NOMO-1 treated with dmso at 0.1 percent for 144 hours (cell line): ENCODE measurements around the gene DNMBP.
"Not testable (repeated sequence)": the region's sequence is repeated elsewhere in the genome, so short reads cannot be mapped to it uniquely, and the experiment has no call there.

ENCODE experiments used
- DNase-seq: peaks from one replicate; lab custom pipeline; 2025; ENCODE audit not compliant: unreplicated experiment; lab: John Stamatoyannopoulos, UW

DNMBP gene

GRCh38 chr10:99867250-99867649, 142.5 kb downstream of the DNMBP start:
- DNase-seq, result not testable (repeated sequence)

DNA sequence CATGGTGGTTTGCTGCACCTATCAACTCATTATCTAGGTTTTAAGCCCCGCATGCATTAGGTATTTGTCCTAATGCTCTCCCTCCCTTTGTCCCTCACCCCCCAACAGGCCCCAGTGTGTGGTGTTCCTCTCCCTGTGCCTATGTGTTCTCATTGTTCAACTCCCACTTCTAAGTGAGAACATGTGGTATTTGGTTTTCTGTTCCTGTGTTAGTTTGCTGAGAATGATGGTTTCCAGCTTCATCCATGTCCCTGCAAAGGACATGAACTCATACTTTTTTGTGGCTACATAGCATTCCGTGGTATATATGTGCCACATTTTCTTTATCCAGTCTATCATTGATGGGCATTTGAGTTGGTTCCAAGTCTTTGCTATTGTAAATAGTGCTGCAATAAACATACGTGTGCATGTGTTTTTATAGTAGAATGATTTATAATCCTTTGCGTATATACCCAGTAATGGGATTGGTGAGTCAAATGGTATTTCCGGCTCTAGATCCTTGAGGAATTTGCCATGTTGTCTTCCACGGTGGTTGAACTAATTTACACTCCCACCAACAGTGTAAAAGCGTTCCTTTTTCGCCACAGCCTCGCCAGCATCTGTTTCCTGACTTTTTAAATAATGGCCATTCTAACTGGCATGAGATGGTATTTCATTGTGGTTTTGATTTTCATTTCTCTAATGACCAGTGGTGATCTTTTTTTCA, 146.1 kb downstream of the DNMBP start:
- DNase-seq, result not testable (repeated sequence)

- no peak for DNase-seq
Observed at GRCh38 chr10:99860466-99860865, 149.3 kb downstream of the DNMBP start.

DNA sequence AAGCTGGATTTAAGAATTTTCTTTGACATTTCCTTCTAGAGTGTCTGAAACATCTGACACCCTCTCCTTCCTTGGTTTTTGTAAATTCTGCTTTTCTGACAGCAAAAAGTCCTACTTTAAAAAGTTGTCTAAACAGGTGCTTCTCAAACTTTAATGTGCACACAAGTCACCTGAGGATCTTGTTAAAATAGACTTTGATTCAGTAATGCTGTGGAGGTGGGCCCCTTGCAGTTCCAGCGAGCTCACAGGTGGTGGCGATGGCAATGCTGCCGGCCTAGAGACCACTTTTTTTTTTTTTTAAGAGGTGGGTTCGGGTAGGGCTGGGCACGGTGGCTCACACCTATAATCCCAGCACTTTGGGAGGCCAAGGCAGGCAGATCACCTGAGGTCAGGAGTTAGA, 150.2 kb downstream of the DNMBP start:
- DNase-seq, result no peak

DNA sequence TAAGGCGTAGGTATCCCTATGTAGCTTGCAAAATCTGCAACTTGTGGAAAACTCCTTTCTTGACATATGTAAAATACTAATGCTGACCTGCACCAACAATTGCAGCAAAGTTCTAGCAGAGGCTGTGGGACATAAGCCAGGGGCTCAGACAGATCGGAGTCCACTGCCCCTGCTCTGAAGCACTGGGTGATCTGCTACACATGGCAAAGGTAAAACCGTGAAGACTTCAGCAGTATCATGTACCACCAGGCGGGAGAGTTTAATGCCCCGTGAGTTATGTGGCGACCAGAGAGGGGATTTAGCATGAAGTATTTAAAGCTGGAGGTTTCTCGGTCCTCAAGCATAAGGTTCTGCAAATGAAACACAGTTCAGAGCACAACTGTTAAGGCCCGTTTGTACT, 150.9 kb downstream of the DNMBP start:
- DNase-seq, result no peak

- DNase-seq, result no peak
Observed at GRCh38 chr10:99855479-99856071, 154.2 kb downstream of the DNMBP start.

DNA sequence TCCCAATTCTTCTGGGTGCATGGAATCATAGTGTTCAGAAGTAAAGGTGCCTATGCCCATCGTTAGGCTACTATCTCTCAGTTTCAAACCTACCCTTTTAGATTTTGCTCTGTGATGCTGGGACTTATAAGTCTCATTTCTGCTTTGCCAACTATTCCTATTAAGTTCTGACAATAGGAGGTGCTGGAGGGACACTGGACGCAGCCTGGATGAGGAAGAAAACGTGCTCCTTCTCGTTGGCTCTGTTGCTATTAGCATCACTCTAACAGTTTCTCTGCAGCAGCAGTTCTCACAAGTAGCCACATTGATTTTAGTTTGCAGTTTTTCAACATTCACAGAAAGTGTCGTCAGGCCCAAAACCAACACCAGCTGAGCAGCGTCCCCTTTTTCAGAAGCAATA, 154.9 kb downstream of the DNMBP start:
- peak; percentile 27 for DNase-seq

DNA sequence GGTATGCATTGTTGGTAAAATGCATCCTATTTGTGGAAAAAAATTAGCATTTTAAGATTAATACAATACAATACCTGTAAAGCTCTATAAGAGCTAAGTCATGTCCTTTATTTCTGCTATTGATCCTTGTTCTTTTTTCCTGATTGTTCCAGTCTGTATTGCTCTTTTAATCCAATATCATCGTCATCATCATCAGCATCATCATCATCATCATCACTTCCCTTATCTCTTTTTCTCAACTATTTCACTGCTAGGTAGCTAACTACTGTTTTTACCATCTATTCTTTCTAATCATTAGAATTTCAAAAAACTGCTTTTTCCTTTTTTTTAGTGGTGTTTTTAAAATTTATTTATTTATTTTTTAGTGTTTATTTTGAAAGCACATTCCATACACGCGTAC, 156.1 kb downstream of the DNMBP start:
- no peak for DNase-seq

DNA sequence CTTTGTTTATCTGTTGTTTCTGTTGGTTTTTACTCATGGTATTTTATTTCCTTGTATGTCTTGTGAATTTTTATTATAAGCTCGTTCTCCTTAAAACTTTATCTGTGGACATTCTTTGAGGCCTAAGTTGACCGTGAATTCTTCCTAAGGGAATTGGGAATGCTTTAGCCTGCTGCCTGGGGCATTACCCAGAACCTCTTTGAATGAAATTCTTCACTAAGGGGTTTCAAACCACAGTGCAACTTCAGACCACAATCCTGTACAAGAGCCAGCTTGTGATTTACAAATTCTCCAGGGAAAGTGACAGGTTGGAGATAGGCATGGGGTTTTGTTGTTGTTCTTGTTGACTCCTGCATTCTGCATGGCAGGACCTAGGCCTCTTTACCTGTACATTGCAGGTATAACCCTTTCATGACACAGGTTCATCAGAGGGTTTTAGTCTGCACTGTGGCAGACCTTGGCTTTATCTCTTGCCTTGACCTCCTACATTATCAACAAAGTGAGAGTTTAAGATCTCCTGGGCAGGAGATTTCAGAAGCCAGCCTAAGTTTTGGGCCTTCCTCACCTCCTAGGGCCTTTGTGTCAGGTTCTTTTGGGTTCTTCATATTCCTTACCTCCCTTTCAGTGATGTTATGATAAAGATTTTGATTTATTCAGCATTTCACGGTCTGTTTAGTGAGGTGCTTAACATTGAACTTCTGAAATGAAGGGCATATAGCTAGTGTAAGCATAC, 157.1 kb downstream of the DNMBP start:
- no peak for DNase-seq

- DNase-seq, result no peak
Observed at GRCh38 chr10:99851825-99852224, 157.9 kb downstream of the DNMBP start.

GRCh38 chr10:99850767-99851340, 158.9 kb downstream of the DNMBP start:
- peak; percentile 37 for DNase-seq

DNA sequence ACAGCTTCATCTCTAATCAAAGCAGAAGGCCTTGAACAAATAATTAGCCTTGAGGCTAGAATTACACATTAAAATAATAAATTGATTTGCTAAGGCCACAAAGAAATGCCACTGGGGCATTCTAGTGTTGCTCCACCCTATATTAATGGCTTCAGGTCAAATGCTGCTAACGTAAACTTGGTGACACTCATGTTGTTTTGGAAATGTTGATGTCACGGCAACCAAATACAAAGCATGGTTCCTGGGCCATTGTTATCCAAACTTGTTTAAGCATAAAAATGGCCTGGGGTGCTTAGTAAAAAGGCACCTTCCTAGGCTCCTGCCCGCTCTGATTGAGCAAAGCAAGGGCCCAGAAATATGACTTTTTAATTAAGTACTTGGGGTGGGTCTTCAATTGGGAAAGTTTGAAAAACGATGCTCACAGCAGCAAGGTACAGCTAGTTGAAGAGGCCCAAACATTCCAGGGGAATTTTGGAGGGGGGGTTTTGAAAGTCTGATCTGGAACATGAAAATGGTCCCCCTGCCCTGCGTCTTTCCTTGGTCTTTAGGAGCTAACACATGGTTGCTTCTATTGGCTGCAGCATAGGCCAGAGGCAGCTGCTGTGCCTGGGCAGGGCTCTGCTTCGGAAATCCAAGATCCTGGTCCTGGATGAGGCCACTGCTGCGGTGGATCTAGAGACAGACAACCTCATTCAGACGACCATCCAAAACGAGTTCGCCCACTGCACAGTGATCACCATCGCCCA, 159.6 kb downstream of the DNMBP start:
- DNase-seq, result no peak

DNA sequence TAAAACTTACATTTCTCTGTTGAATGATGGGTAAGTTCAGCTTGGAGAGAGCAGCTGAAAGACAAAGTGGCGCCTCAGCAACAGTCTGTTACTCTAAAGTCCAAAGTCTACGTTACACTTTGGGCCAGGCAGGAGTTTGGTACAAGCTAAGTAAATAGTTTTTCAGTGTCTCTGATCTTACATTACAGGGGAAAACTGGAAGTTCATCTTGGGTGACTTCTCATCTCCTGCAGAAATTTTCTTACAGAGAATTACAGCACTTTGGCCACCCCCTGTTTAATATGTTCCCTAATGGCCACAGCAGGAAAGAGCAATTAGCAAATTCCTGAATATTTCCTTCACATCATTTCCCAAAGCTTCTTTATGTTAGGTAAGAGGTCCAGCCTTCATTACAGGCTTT, 160.2 kb downstream of the DNMBP start:
- no peak for DNase-seq

- DNase-seq, result no peak
Observed at GRCh38 chr10:99849057-99849456, 160.7 kb downstream of the DNMBP start.

GRCh38 chr10:99845837-99846382, 163.8 kb downstream of the DNMBP start:
- peak; percentile 33 for DNase-seq

DNA sequence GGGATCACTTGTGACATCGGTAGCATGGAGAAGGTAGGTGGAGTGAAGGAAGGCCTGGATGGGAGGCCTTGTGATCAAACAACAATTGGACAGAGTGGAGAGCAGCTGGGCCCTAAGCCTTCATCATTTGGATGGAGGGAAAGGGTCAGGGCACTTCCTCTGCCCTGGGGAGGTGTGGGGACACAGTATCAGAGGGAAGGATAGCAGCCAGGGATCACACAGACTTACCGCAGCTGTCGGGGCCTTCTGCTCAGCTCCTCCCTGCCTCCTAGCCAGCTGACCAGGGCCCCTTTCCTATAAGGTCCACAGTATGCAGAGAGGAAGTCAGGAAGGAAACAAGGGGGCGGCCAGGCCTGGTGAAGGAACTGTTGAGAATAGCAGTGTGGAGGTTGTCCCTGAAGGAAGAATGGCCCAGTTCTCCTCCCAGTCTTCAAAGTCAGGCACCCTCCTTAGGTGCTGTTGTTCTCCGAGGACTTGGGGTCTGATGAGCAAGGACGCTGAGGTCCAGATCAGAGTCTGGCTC, 165.3 kb downstream of the DNMBP start:
- no peak for DNase-seq

GRCh38 chr10:99843310-99843709, 166.4 kb downstream of the DNMBP start:
- no peak for DNase-seq

GRCh38 chr10:99841746-99842145, 168.0 kb downstream of the DNMBP start:
- DNase-seq, result no peak

DNA sequence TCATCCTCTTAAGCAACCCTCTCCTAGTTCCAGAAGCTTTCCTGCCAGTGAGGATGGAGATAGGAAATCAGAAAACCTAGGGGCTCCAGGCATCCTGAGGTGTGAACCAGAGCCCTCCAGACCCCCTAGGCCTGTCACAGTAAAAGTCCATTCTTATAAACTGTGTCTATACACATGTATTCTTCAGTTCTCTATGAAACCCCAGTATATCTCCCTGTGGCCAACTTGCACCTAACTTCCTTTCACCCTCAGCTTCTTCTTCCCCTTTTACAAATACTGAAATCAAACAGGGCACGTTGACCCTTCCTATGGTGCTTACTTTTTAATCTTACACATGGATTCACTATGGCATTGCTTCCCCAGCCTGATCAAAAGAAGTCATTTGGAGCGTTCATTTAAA, 168.9 kb downstream of the DNMBP start:
- not testable (repeated sequence) for DNase-seq

- no peak for DNase-seq
Observed at GRCh38 chr10:99836711-99837110, 173.0 kb downstream of the DNMBP start.

DNA sequence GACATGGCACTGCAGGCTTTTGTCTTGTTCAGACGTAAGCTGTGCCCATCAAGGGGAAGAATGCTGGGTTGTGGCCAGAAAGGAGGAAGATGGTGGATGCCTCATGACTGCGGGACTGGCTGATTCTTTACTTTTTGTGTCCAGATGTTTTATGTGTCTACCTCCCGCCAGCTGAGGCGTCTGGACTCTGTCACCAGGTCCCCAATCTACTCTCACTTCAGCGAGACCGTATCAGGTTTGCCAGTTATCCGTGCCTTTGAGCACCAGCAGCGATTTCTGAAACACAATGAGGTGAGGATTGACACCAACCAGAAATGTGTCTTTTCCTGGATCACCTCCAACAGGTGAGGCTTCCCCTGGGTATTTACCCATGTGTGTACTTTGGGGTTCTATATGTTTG, 173.8 kb downstream of the DNMBP start:
- no peak for DNase-seq
